Right atrium auricular region (tissue), 2 donors: ENCODE results near the gene ATP10A. TPM values are rescaled to one million over a fixed set of nuclear protein-coding genes. Genes with fewer than 3 reads are reported as not detected.

Experiments
- DNase-seq: peaks from one replicate; pipeline ENCODE4 v3.0.0-alpha.2; 2019; ENCODE audit warnings: low spot score
- H3K27ac ChIP-seq, 2 donors: fragments of 200-600 bp; sonication (generic); 1 replicate in 1 of 2; 2 replicates in 1 of 2; pipeline ENCODE4 v1.5.1; 2016 to 2019
- H3K27me3 ChIP-seq, 2 donors: fragments of 200-600 bp; sonication (generic); one replicate each; pipeline versions ENCODE4 v1.5.1 to v1.6.0; 2017 to 2019
- H3K36me3 ChIP-seq: fragments of 200-600 bp; sonication (generic); one replicate; pipeline ENCODE4 v1.5.1; 2016
- H3K4me1 ChIP-seq, 2 donors: fragments of 200-600 bp; sonication (generic); one replicate each; pipeline versions ENCODE4 v1.5.1 to v1.6.0; 2017 to 2019
- H3K4me3 ChIP-seq, 2 donors: fragments of 200-600 bp; sonication (generic); 1 replicate in 1 of 2; 2 replicates in 1 of 2; pipeline ENCODE4 v1.5.1; 2017 to 2019; ENCODE audit warnings: mild to moderate bottlenecking in 1 of 2, moderate library complexity in 1 of 2
- H3K9me3 ChIP-seq, 2 donors: fragments of 200-600 bp; sonication (generic); one replicate each; pipeline ENCODE4 v1.5.1; 2019
- CTCF ChIP-seq, 2 donors: fragments of 200-600 bp; sonication (generic); IDR thresholded peaks; one replicate each; pipeline ENCODE4 v1.5.1; 2019; ENCODE audit warnings: antibody characterized with exemption in 2 of 2
- total RNA-seq, 2 donors: library from RNA; depleted of rRNA; stranded (reverse); fragments of >200 nt; gene quantifications; one replicate each; pipeline ENCODE4 v1.1.0, GENCODE V29; 2016

The ATP10A gene
- total RNA-seq, 2 donors from 2014 or later: 3.2 to 6.0 TPM

- H3K27me3 ChIP-seq: no peaks in the 10 kb centered on the region
Measured at GRCh38 chr15:25737218-25737643, 125.9 kb downstream of the ATP10A start.

GRCh38 chr15:25736461-25736860 is 126.7 kb downstream of the ATP10A start:
- Histone ChIP-seq H3K4me3 (no peak overlapping the region), H3K36me3 (no peaks in the 10 kb centered on the region), H3K27ac (peak overlapping the region in 1 of 2 donors; percentile 20), H3K9me3 (no peaks in the 10 kb centered on the region), H3K27me3 (no peaks in the 10 kb centered on the region), H3K4me1 (peaks cover 0 to 25% of the 10 kb centered on the region in 2 donors)
- DNase-seq: no peak
- no peak for TF ChIP-seq CTCF (IDR thresholded peaks at IDR 0.05)

More at GRCh38 chr15:25737218-25737643, 125.9 kb downstream of the ATP10A start:
- no peak overlapping the region for H3K4me3 ChIP-seq
- no peaks in the 10 kb centered on the region for H3K36me3 ChIP-seq
- TF ChIP-seq CTCF (IDR thresholded peaks at IDR 0.05): no peak
- H3K27ac ChIP-seq: peak overlapping the region; percentile 31 to 38
- no peak for DNase-seq
- H3K4me1 ChIP-seq: peaks cover 0 to 27% of the 10 kb centered on the region in 2 donors
- no peaks in the 10 kb centered on the region for H3K9me3 ChIP-seq

GRCh38 chr15:25735550-25736384 is 127.4 kb downstream of the ATP10A start:
- peak overlapping the region in 1 of 2 donors; percentile 20 for H3K27ac ChIP-seq
- H3K4me3 ChIP-seq: no peak overlapping the region
- DNase-seq: no peak
- no peaks in the 10 kb centered on the region for H3K9me3 ChIP-seq
- TF ChIP-seq CTCF (IDR thresholded peaks at IDR 0.05): no peak
- H3K27me3 ChIP-seq: no peaks in the 10 kb centered on the region
- H3K36me3 ChIP-seq: no peaks in the 10 kb centered on the region
- H3K4me1 ChIP-seq: peaks cover 0 to 25% of the 10 kb centered on the region in 2 donors

GRCh38 chr15:25734680-25735355 is 128.3 kb downstream of the ATP10A start:
- TF ChIP-seq CTCF (IDR thresholded peaks at IDR 0.05): no peak
- no peak for DNase-seq
- Histone ChIP-seq H3K27me3 (no peaks in the 10 kb centered on the region), H3K27ac (no peak overlapping the region), H3K9me3 (no peaks in the 10 kb centered on the region), H3K36me3 (no peaks in the 10 kb centered on the region), H3K4me3 (no peak overlapping the region), H3K4me1 (peaks cover 0 to 25% of the 10 kb centered on the region in 2 donors)

GRCh38 chr15:25733856-25734679 is 129.1 kb downstream of the ATP10A start:
- H3K27me3 ChIP-seq: no peaks in the 10 kb centered on the region
- H3K27ac ChIP-seq: no peak overlapping the region
- no peaks in the 10 kb centered on the region for H3K9me3 ChIP-seq
- H3K4me1 ChIP-seq: peaks cover 0 to 25% of the 10 kb centered on the region in 2 donors
- DNase-seq: peak; percentile 48
- H3K4me3 ChIP-seq: no peak overlapping the region
- TF ChIP-seq CTCF (IDR thresholded peaks at IDR 0.05): no peak
- no peaks in the 10 kb centered on the region for H3K36me3 ChIP-seq
